SK-N-DZ (cell line): ENCODE data around the gene SLC45A3.

Experiments
- DNase-seq: peaks from one replicate; pipeline ENCODE4 v3.0.0-alpha.2; 2015; ENCODE audit warnings: low spot score

Gene SLC45A3

DNA sequence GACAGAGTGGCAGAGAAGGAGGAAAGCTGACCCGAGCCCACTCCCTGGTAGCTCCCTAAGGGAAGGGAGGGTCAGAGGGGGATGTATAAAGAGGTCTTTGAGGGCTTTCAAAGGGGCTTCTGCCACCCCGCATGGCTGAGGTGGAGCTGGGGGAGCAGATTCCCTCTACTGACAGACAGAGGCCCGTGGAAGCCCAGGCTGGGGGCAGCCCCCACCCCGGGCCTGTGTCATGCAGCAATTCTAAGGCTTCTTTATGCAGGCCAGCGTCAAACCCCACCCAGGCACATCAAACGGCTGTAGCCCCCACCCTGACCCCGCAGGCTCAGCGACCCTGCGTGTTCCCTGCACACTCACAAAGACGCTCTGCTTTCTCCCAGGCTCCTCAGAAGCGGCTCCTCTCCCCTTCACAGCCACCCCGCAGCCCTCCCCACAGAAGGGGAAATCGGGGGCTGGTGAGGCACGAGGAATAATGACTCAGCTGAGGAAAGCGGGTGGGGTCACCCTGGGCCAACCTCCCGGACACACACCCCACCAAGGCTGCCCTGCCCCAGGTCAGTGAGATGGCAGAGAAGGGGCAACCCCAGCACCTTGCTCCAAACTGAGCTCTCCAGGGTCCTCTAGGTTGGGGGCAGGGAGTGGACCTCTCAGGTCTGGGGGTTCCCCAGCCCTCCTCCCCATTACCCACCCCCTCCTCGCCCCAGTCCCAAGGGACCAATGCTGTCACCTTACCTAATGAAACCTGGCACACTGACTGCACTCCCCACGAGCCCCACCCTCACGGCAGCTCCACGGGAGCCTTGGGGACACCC is 10.8 kb downstream of the SLC45A3 start:
- DNase-seq = no peak

DNA sequence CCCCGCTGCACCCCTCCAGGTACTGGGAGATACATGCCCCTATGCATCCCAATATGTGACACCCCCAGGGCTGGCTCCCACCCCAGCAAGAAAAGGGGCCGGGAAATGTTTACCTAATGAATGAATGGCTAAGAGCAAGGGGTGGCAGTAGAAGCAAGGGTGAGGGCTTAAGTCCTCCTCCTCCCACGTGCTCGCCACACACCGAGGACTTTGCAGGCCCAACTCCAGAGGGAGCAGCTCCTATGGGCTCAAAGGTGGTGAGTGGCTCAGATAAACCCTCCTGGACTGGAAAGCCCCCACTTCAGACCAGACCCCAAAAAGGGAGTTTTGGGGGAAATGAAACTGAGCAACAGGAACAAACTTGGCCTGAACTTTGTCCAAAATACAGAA is 11.4 kb downstream of the SLC45A3 start:
- DNase-seq = no peak

DNA sequence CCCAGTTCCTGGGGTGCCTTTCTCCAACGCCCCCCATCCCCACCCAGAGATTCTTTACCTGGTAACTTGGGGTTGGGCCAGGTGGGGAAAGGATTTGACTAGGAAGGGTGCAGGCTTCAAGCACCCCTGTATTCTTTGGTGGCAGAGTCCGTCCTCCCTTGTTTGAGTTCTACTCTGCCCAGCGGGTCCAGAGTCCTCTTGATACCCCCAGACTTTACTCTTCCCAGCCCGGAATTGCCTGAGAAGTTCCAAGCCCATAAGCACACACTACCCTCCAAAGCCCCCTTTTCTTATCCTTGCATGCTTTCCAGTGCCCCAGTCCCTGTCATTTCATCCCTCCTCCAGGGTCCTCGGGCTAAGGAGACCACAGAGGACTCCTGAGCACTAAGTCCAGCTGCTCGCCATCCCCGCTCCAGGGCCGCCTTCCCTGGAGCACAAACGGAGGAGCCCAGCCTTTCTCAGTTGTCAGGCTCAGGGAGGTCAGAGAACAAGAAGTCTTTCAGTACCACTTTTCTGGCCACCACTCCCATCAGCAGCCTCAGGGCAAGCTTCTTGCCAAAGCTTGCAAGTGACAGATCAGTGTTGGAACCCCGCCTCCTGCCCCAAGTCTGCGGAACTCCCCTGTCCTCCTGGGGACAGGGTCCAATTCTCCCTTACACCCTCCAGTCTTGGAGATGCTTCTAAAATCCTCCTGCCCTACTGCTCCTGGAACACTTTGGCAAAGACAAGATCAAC is 12.2 kb downstream of the SLC45A3 start:
- no peak for DNase-seq

DNA sequence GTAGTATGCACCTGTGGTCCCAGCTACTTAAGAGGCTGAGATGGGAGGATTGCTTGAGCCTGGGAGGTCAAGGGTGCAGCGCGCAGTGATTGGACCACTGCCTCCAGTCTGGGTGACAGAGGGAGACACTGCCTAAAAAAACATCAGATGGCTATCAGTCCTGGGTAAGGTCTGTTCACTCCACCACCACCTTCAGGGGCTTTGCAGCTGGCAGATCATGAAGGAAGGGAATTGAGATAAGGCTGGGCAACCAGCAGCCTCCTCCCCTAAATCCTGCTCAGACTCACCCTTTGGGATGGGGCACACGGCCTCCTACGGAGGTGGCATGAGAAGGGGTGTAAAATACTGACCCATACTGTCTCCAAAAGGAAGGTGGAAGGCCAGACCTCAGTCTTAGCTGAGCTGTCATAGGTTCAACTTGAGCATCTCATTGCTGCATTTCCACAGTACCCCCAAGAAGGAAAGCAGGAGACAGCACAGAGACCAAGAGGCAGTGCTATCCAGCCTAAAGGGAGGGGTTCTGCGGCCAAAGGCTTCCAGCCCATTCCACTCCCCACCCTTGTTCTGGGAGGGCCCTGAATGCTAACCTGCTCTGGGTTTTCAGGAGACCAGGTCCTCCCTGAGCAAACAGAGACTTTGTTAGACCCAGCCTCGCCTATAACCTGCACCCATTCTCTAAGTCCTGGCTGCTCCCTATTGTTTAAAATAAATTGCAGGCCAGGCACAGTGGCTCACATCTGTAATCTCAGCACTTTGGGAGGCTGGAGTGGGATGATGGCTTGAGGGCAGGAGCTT is 13.7 kb downstream of the SLC45A3 start:
- no peak for DNase-seq

GRCh38 chr1:205665201-205666045 is 14.9 kb downstream of the SLC45A3 start:
- DNase-seq = no peak

- no peak for DNase-seq
These were observed 15.8 kb downstream of the SLC45A3 start for GRCh38 chr1:205664399-205665017.

- no peak for DNase-seq
These were observed 16.9 kb downstream of the SLC45A3 start for GRCh38 chr1:205663286-205663936.

- no peak for DNase-seq
These were observed 17.5 kb downstream of the SLC45A3 start for GRCh38 chr1:205662791-205663190.

- DNase-seq = no peak
These were observed 18.1 kb downstream of the SLC45A3 start for GRCh38 chr1:205662135-205662738.

- no peak for DNase-seq
These were observed 18.7 kb downstream of the SLC45A3 start for GRCh38 chr1:205661429-205662134.

GRCh38 chr1:205660361-205660760 is 19.9 kb downstream of the SLC45A3 start:
- DNase-seq = no peak

GRCh38 chr1:205658943-205659581 is 21.2 kb downstream of the SLC45A3 start:
- peak; percentile 58 for DNase-seq

- DNase-seq = no peak
These were observed 24.1 kb downstream of the SLC45A3 start for GRCh38 chr1:205656236-205656635.

GRCh38 chr1:205652984-205653383 is 27.3 kb downstream of the SLC45A3 start:
- no peak for DNase-seq

DNA sequence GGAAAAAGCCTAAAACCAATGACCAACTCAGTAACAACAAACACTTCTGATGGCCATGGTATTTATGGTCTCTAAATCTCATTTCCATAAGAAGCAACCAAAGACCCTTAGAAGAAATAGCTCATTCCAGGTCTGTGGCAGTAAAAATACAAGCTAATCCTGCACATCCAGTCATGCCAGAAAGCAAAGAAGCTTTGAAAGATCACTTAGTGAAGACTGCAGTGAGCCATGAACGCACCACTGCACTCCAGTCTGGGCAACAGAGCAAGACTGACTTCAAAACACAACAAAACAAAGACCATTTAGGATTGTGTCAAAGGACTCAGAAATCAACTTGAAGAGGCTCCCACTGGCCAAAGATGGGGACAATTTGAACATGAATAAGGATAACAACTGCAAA is 30.1 kb downstream of the SLC45A3 start:
- no peak for DNase-seq

GRCh38 chr1:205645519-205645918 is 34.8 kb downstream of the SLC45A3 start:
- no peak for DNase-seq

- no peak for DNase-seq
These were observed 37.5 kb downstream of the SLC45A3 start for GRCh38 chr1:205642679-205643307.

- DNase-seq = no peak
These were observed 40.7 kb downstream of the SLC45A3 start for GRCh38 chr1:205639567-205639966.
